ENCODE measurements around the gene TRIM7. TPM values are rescaled to one million over a fixed set of nuclear protein-coding genes. Genes with fewer than 3 reads are reported as not detected.

TRIM7 gene
- total RNA-seq, 1 donor = 0.27 TPM

DNA sequence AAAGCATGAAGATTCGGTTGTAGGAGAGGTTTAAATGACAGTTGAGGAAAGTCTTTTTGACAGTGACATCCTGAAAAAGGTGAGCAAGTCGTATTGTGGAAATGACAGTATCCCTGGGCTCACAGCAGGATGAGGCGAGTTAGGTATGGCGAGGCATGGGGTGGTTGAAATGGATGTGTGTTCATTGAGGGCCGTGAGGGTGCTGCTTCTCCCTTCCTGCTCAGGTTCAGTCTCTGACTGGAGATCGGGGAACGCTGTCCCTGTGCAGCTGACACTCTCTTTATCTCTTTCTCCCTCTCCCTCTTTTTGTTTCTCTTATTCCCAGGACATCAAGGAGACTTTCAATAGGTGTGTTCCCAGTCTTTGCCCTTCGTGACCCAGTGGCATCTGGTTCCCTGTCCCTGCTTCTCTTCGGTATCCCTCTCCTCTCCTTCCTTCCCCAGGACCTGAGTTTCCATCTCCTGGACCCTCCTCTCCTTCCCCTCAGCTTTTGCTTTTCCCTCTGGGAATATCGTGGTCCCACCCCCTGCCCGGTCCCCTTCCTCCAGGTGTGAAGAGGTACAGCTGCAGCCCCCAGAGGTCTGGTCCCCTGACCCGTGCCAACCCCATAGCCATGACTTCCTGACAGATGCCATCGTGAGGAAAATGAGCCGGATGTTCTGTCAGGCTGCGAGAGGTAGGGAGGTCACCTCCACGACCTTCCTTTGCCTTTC lies 28.2 kb upstream of the TRIM7 start:
- no peak for DNase-seq (ENCODE audit: low read depth in 2 of 3, low spot score in 2 of 3)

DNA sequence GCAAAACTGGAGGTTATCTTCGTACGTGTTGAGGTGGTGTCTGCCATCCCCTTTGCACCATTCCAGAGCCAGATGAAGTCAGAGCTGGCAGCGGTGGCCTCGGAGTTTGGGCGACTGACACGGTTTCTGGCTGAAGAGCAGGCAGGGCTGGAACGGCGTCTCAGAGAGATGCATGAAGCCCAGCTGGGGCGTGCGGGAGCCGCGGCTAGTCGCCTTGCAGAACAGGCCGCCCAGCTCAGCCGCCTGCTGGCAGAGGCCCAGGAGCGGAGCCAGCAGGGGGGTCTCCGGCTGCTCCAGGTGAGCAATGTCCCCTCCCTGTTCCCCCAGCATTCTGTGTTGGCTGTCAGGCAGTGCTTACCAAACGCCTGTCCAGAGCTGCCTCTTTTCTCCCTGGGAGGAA lies 27.6 kb upstream of the TRIM7 start:
- no peak for DNase-seq (ENCODE audit: low read depth in 2 of 3, low spot score in 2 of 3)

DNA sequence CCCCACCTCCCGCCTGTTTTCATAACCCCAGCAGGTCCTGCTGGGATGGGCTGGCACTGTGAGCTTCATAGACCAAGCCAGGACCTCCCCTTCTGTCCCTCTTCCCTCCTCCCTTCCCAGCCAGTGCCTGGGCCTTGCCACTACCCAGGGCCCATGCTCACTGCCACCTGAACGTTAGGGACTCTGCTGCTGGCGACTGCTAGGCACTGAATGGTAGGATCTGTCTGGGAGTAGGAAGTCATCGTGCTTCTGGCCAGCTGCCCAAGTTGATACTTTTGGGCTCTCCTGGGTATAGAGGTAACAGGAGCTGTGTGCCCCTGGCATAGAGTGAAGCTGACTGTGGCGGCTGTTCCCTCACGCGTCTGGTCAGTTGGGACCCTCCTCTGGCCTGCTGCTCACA lies 26.4 kb upstream of the TRIM7 start:
- DNase-seq (ENCODE audit: low read depth in 2 of 3, low spot score in 2 of 3) = no peak

DNA sequence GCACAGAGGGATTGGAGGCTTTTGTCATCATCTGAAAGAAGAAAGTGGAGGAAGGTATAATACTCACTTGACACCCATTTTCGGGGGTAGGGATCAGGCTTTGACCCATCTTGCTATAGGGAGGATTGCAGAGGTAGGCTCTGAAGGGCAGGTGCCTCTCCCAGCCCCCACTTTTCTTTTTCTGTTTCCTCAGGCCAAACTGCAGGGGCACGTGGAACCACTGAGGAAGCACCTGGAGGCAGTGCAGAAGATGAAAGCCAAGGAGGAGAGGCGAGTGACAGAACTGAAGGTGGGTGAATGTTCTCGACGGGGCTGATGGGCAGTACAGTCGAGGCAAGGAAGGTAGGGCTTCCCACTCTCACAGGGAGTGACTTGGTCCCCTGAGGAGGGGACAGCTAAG lies 25.6 kb upstream of the TRIM7 start:
- no peak for DNase-seq (ENCODE audit: low read depth in 2 of 3, low spot score in 2 of 3)

DNA sequence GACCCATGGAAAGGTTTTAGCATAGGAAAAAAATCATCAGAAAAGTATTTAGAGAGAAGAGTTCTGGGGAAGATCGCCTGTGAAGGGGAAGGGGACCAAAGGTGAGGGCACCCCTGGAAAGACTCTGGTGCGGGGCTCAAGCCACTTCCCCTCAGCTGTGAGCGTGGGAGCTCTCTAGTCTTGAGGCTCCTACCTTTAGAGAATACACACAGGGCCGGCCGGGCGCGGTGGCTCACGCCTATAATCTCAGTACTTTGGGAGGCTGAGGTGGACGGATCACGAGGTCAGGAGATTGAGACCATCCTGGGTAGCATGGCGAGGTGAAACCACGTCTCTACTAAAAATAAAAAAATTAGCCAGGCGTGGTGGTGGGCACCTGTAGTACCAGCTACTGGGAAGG lies 25.0 kb upstream of the TRIM7 start:
- no peak for DNase-seq (ENCODE audit: low read depth in 2 of 3, low spot score in 2 of 3)

DNA sequence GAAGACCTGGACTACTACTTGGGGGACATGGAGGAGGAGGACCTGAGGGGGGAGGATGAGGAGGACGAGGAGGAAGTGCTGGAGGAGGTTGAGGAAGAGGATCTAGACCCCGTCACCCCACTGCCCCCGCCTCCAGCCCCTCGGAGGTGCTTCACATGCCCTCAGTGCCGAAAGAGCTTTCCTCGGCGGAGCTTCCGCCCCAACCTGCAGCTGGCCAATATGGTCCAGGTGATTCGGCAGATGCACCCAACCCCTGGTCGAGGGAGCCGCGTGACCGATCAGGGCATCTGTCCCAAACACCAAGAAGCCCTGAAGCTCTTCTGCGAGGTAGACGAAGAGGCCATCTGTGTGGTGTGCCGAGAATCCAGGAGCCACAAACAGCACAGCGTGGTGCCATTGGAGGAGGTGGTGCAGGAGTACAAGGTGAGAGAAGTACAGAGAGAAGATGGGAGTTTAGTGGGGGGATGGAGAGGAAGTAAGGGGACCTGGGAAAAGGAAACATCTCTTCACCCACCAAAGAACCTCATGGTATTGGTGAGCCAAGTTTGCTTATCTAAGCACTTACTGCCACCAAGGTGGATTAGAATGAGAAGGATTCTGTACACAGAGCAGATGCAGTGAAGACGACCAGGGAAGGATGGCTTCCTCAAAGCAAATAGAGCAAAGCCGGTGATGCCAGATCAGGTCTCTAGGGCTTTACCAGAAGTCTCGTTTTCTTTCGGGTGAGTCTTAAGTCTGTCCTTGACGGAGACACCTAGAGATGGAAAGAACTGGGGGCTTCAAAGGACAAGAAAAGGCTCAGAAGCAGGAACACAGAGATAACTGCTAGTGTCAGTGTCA lies 19.6 kb upstream of the TRIM7 start:
- DNase-seq (ENCODE audit: low read depth in 2 of 3, low spot score in 2 of 3) = no peak

DNA sequence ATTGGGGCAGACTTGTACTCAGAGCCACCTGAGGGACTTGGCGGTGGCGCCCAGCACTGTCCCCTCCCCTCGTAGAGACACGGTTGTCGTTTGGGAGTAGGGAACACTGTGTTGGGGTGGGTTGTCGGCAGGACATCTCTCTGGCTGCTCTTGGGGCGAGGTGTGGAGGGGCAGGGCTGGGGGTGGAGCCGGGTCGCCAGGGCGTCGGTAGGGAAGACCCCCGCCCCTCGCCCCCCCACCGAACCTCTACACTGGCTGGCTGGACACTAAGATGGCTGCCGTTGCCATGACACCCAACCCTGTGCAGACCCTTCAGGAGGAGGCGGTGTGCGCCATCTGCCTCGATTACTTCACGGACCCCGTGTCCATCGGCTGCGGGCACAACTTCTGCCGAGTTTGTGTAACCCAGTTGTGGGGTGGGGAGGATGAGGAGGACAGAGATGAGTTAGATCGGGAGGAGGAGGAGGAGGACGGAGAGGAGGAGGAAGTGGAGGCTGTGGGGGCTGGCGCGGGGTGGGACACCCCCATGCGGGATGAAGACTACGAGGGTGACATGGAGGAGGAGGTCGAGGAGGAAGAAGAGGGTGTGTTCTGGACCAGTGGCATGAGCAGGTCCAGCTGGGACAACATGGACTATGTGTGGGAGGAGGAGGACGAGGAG lies 18.9 kb upstream of the TRIM7 start:
- DNase-seq (ENCODE audit: low read depth in 2 of 3, low spot score in 2 of 3) = peak in 2 of 3 donors; percentile 78 to 82

DNA sequence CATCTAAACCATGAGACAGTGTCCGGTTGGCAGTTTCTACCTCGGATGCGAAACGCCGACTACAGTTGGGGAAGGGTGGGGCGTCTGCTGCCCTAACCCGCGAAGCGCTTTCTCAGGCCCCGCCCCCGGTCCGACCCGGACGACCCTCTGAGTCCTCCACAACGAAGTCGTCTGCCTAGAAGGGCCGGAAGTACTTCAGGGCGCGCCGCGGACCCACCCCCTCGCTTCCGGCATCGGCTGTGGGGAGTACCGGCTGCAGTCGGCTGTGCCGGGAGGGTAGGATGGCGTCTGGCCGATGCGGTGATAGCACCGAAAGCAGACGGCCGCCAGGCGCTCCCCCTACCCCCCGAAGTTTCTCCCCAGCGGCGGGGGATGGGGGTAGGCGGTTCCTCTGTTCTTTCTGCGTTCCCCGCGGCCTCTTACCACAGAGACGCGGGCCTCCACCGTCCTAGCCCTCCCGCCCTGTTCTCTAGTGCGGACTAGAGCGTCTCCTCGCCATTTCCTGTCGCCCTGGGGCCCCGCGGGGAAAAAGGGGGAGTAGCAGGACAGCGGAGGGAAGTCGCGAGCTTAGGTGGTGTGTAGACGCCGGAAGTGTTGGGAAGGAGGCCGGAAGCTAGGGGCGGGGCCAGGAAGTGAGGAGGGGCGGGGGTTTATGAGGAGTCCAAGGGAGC lies 18.2 kb upstream of the TRIM7 start, which contains the start of gene TRIM41:
TSS of gene TRIM41 (plus strand) at position 224 of the 671 bp plus-strand sequence. CDS start 719 bp downstream, outside the sequence.
- DNase-seq (ENCODE audit: low read depth in 2 of 3, low spot score in 2 of 3) = peak; percentile 92 to 99 (median 99)

DNA sequence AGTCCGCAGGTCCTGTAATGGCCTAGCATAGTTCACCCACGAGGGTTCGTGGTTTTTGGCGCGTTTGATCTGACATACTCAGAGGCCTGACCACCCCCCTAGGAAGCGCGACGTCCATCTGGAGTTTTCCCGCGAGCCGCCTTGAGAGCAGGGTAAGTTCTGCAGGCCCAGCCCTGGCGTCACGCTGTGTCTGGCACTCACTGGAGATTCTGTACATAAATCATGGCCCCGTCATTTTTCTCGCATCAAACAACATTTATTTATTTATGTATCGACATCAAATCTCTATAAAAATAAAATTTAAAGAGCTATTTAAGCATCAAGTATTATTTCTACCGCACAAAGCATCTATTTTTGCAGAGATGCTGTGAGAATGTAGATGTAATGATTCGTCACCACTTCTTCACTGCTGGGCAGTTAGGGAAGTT lies 17.6 kb upstream of the TRIM7 start:
- no peak for DNase-seq (ENCODE audit: low read depth in 2 of 3, low spot score in 2 of 3)

DNA sequence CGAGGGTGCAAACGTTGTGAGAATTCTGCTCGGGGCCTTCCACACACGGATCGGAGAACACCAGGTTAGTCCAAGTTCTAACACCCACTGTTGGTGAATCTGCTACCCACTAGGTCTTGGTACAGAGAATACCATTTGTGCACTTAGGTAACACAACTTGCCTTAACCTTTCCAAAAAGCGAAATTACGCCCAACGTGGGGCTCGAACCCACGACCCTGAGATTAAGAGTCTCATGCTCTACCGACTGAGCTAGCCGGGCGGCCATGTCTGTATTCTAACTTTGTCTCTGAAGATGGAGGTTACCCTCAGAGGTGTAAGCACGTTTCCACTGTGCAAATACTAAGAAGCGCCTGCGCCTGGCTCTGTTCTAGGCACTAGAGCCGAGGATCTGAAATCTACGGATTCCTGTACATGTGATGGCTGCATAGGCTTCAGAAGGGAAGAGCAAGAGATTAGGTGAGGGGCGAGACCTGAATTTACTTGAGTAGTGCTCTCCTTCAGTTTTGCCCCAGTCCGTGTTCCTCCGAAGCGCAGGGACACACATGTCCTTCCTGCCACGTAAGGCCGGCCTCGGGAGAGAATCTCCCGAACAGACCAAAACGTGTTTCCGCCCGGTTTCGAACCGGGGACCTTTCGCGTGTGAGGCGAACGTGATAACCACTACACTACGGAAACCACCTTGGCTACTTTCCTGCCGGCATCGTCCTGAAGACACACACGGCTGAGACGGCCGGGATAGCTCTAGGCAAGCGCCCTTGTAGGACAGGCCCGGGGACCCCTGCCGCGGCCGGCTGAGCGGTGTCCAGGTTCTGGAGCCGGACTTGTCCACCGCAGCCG lies 17.0 kb upstream of the TRIM7 start:
- DNase-seq (ENCODE audit: low read depth in 2 of 3, low spot score in 2 of 3) = peak; percentile 89 to 96 (median 95)

DNA sequence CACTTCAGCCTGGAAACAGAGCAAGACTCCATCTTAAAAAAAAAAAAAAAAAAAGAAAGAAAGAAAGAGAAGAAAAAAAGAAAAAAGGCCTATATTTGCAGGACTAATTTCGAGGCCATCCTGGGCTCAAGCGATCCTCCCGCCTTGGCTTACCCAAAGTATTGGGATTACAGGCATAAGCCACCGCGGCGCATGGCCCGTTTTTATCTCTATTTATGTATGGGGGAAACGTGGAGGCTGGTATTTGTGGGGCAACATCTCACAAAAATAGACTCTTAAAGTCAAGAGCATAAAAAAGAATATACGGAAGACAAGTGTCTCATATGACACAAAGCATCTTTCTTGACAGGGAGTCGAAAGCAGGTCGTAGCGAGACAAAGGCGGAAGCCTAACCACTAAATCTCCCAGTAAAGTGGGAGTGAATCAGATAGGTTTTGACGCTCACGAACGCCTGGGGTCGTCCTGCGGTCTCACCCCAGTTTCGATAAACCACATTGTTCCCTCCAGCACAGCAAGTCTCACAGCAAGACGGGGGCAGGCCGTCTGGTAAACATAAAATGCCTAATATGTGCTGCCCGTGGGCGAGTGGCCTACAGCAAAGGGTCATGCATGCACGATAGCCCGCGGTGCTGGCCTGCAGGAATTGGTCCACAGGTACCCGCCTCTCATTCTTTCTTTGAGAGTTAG lies 16.3 kb upstream of the TRIM7 start:
- no peak for DNase-seq (ENCODE audit: low read depth in 2 of 3, low spot score in 2 of 3)

DNA sequence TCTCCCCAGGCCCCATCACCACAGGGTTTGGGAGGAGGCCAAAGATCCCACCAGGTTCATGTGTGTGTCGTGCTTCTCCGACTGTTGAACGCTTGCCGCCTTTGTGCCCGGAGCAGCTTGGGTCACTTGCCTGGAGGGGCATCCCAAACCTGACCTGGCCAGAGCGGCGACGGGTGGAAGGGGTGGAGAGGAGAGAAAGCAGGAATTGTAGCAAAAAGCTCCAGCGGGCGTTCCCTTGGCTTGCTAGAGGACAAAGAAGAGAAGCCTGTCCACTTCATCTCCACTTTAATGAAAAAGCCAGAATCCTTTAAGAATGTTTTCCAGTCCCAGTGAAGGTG lies 15.2 kb upstream of the TRIM7 start:
- DNase-seq (ENCODE audit: low read depth in 2 of 3, low spot score in 2 of 3) = no peak

DNA sequence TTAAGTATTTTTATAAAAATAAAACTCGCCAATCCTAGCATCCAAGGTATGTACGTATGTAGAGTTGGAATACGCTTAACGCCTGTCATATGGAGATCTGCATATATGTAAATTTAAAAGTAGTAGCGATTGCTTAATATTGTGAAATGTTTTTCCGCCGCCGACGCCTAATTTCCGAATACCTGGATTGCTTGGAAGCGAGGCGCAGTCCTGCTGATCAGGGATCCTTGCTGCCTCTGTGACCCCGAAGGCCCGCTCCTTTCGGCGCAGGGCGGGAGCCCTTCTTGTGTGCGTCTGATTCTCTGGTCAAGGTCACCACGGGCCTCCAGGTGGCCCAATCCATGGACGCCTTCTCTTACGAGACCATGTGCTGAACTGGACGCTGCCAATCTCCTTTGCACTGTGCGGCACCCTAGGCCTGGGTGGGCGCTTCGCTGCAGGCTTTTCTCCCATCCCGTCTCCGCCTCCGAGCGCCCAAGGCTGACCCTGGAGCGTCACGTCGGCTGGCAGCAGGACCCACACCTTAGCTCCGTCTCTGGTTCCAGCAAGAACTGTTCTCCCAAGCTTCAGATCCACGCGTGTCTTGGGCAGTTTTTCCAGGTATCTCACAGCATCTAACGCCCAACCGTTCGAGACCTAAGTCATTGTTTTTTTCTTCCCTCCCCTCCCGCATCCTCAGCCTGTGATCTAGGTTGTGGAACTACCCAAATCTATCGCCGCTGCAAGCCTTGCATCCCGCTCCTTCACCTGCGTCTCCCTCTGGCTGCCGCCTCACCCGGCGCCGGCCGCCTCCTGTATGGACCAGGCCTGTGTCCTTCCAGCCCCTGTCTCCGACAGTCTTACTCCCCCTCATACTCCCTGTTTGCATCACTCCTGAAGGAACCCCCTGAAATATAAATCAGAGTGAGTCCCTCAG lies 14.5 kb upstream of the TRIM7 start:
- no peak for DNase-seq (ENCODE audit: low read depth in 2 of 3, low spot score in 2 of 3)

DNA sequence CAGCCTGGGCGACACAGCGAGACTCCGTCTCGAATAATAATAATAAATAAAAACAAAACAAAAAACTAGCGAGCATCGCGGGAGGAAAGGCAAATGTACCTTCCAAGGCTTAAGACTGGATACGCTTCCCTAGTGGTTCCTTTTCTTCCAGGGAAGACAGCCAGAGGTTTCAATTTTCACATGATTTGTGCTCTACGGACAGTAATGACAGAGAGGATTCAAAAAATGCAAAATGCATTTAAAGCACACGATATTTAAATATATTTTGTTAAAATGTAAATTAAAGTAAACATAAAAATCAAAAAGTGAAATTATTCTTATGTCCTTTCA lies 13.8 kb upstream of the TRIM7 start:
- no peak for DNase-seq (ENCODE audit: low read depth in 2 of 3, low spot score in 2 of 3)

DNA sequence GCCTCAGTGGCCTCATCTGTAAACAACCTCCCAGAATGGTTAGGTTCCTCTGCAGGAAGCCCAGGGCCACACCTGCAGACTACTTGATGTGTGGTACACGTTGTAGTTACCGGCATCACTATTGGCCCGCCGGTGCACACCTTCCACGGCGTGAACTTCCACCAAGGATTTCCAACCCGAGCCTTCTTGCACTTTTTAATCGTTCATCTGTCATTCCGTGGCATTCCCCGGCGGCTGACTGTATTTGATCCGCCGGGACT lies 12.7 kb upstream of the TRIM7 start:
- no peak for DNase-seq (ENCODE audit: low read depth in 2 of 3, low spot score in 2 of 3)

DNA sequence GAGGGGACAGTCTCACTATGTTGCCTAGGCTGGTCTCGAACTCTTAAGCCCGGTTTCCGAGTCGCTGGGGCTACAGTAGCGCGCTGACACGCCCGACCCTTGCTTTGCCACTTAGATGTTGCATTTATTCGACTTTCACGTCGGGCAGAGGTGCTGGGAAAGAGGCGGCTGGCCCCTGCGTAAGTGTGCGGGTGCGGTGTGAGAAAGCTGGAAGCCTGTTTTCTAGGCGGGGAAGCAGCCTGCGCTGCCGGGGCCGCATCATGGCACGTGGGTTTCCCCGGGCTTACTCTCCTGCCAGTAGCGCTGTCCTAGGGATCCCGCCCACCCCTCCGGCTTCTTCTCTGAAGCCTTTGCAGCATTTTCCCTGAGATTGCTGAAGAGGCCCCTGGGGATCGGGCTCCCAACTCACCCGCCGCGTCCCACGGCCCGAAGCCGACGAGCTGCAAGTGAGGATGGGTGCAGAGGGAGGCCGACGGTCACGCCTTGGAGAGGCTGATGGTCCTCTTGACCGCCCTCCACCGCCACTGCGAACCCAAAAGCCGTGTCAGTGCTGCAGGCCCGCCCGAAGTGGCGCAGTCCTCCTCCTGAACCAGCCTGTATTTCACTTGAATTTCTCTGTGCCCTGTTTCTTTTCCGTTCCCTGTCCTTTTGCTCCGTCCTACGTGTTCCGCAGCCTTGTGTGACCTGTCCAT lies 12.3 kb upstream of the TRIM7 start:
- DNase-seq (ENCODE audit: low read depth in 2 of 3, low spot score in 2 of 3) = peak in 2 of 3 donors; percentile 67 to 71

DNA sequence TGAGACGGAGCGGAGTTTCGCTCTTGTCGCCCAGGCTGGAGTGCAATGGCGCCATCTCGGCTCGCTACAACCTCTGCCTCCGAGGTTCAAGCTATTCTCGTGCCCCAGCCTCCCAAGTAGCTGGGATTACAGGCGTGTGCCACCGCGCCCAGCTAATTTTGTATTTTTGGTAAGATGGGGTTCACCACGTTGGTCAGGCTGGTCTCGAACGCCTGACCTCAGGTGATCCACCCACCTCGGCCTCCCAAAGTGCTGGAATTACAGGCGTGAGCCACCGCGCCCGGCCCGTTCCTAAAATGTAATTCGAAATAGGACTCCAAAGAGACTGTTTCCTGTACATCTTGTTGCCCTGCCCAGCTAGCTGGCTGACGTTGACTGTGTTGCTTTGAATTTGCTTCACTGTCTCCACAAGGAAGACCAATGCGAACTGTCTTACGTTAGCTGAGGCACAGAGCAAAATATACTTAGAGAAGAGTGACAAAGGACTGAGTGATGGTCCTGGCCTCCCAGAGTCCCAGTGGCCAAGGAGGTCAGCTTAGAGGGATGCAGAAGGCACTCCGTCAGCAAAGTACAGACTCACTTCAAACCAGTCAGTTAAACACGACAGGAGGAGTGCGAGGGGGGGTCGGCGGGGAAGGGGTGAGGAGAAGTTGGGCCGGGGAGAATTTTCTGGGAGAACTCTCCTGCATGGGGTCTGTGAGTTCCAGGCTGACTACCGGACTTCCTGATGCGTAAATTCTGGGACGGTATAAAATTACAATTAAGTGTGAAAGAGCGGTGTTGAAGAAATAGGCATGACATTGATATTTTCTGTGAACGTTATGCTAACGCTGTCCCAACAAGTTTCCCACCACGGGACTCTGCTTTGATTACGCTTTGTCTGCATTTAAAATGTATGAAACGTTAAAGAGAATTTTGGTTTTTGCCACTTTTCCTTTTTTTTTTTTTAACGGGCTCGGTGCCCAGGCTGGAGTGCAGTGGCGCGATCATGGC lies 11.3 kb upstream of the TRIM7 start:
- peak in 1 of 3 donors; percentile 21 for DNase-seq (ENCODE audit: low read depth in 2 of 3, low spot score in 2 of 3)

All from hematopoietic multipotent progenitor cell (in vitro differentiated cells).